Brain microvascular endothelial cell (primary cell): ENCODE data around the gene HAND2.

ENCODE experiments used
- DNase-seq: peaks from one replicate; pipeline ENCODE4 v3.0.0-alpha.2; 2020
- H3K27ac ChIP-seq: fragments of 250-450 bp; sonication (Bioruptor Pico); 2 replicates; pipeline ENCODE4 v1.5.1; 2020; ENCODE audit warnings: mild to moderate bottlenecking, moderate library complexity
- H3K27me3 ChIP-seq: fragments of 250-450 bp; sonication (Bioruptor Pico); replicated peaks from 2 replicates; pipeline ENCODE4 v1.5.1; 2020; ENCODE audit warnings: mild to moderate bottlenecking
- H3K36me3 ChIP-seq: fragments of 250-450 bp; sonication (Bioruptor Pico); replicated peaks from 2 replicates; pipeline ENCODE4 v1.5.1; 2020; ENCODE audit warnings: mild to moderate bottlenecking
- H3K4me3 ChIP-seq: 2 replicates; pipeline ENCODE4 v1.5.1; 2011; ENCODE audit warnings: low read depth, mild to moderate bottlenecking, control low read depth, low read length, moderate library complexity
- CTCF ChIP-seq: IDR thresholded peaks from 2 replicates; pipeline ENCODE4 v1.5.1; 2011; ENCODE audit warnings: low read depth, mild to moderate bottlenecking, moderate library complexity, low read length, control low read depth, inconsistent platforms; ENCODE audit errors: missing control alignments
- in situ Hi-C: cut with HindIII; loops from 2 replicates; pipeline ENCODE4 v1.10.0; 2017; ENCODE audit warnings: low sequenced_read_pairs, low pct_ligation_motif_present

The HAND2 gene

GRCh38 chr4:173556398-173557131, 26.5 kb upstream of the HAND2 start:
- no peak overlapping the region for H3K4me3 ChIP-seq
- no peak for DNase-seq
- in situ Hi-C loops, result no loop called here
- H3K36me3 ChIP-seq, result no peaks in the 10 kb centered on the region
- no peak for TF ChIP-seq CTCF
- no peaks in the 10 kb centered on the region for H3K27me3 ChIP-seq
- H3K27ac ChIP-seq, result no peak overlapping the region

GRCh38 chr4:173547889-173548288, 17.9 kb upstream of the HAND2 start:
- Histone ChIP-seq H3K4me3 (no peak overlapping the region), H3K27me3 (peaks cover 10% of the 10 kb centered on the region), H3K36me3 (no peaks in the 10 kb centered on the region), H3K27ac (no peak overlapping the region)
- TF ChIP-seq CTCF, result no peak
- no peak for DNase-seq
- in situ Hi-C loops, result no loop called here

GRCh38 chr4:173546776-173547175, 16.7 kb upstream of the HAND2 start:
- TF ChIP-seq CTCF, result no peak
- Histone ChIP-seq H3K27ac (no peak overlapping the region), H3K27me3 (peaks cover 13% of the 10 kb centered on the region), H3K36me3 (no peaks in the 10 kb centered on the region), H3K4me3 (no peak overlapping the region)
- no peak for DNase-seq
- in situ Hi-C loops, result no loop called here

- in situ Hi-C loops, result no loop called here
- H3K27me3 ChIP-seq, result peaks cover 23% of the 10 kb centered on the region
Measured at GRCh38 chr4:173545440-173545839, 15.4 kb upstream of the HAND2 start.

GRCh38 chr4:173543266-173543665, 13.2 kb upstream of the HAND2 start:
- in situ Hi-C loops, result no loop called here
- peaks cover 45% of the 10 kb centered on the region for H3K27me3 ChIP-seq

More at GRCh38 chr4:173545440-173545839, 15.4 kb upstream of the HAND2 start:
- DNase-seq, result no peak
- H3K36me3 ChIP-seq, result no peaks in the 10 kb centered on the region
- no peak for TF ChIP-seq CTCF
- no peak overlapping the region for H3K27ac ChIP-seq
- H3K4me3 ChIP-seq, result no peak overlapping the region

More at GRCh38 chr4:173543266-173543665, 13.2 kb upstream of the HAND2 start:
- no peak overlapping the region for H3K4me3 ChIP-seq
- H3K36me3 ChIP-seq, result no peaks in the 10 kb centered on the region
- TF ChIP-seq CTCF, result no peak
- no peak for DNase-seq
- H3K27ac ChIP-seq, result no peak overlapping the region
